ENCODE results near the gene PLCB1.
"Not testable (repeated sequence)": the region's sequence is repeated elsewhere in the genome, so short reads cannot be mapped to it uniquely, and the experiment has no call there.

The PLCB1 gene

DNA sequence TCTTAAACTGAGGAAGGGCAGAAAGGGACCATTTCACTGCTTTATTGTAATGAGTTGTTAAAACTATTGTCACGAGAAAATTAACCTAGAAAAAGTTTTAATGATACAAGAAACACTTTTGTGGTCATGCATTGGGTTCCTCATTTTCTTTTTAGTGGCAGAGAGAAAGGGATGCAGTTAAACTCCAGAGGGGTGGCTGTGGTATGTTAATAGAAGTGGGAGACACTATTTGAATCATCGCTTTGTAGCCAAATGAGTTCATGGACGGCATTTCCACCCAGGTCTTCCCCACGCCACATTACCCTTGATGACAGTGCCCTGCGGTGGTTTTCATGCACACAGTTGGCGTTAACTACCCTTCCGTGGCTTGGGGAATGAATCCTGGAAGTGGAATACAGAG, 235.6 kb downstream of the PLCB1 start:
- DNase-seq (ENCODE audit: low read depth in 2 of 2), result no peak

- DNase-seq (ENCODE audit: low read depth in 2 of 2), result no peak
Observed at GRCh38 chr20:8368670-8369069, 236.6 kb downstream of the PLCB1 start.

DNA sequence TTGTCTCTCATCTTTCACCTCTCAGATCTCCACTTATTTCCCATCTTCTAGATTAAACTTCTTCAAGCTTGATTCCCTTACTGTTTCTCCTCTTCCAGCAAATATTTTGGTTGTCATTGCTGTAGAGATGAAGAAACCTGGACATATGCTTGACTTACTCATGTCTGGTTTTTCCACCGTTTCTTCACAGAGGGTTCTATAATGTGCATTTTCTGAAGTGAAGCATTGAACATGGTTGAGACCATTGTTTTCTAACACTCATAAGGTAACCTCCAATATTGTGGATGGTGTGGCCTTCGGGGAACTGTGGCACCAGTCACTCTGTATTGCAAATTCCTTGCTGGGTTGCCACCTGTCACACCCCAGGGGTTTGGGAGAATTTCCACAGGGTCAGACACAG, 237.2 kb downstream of the PLCB1 start:
- DNase-seq (ENCODE audit: low read depth in 2 of 2), result no peak

DNA sequence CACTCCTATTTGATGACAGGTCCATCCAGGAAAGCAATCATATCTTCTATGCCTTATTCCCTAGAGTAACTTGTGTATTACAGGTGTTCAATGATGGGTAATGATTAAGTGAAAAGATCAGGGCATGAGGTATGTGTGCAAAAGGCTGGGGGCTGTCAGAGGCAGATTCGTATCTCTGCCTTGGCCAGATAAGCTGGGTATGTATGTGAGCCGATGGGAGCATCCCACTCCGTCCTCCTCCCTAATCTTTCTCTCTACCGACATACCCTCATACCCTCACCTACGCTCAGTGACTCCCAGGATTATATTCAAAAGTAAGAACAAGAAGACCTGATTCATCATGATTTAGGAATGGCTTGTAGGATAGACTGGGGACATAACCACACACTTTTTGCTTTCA, 238.7 kb downstream of the PLCB1 start:
- DNase-seq (ENCODE audit: low read depth in 2 of 2), result no peak

- no peak for DNase-seq (ENCODE audit: low read depth in 2 of 2)
Observed at GRCh38 chr20:8372824-8373380, 240.8 kb downstream of the PLCB1 start.

DNA sequence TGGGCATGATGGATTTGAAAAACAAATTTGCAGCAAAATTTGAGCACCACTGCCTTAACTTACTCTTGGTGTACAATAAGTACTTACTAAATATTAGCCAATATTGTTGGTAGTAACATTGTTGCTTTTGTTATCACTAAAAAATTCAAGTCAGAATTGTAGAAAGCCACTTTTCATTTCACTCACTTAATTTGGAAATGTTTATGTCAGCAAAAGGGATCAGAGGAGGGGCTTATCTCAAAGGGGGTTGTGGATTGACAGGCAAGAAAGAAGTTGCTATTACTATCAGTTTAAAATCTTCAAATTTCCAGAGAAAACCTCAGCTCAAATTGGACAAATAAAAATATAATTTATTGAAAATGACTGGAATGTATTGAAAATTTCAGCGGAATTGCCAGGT, 241.5 kb downstream of the PLCB1 start:
- DNase-seq (ENCODE audit: low read depth in 2 of 2), result no peak

DNA sequence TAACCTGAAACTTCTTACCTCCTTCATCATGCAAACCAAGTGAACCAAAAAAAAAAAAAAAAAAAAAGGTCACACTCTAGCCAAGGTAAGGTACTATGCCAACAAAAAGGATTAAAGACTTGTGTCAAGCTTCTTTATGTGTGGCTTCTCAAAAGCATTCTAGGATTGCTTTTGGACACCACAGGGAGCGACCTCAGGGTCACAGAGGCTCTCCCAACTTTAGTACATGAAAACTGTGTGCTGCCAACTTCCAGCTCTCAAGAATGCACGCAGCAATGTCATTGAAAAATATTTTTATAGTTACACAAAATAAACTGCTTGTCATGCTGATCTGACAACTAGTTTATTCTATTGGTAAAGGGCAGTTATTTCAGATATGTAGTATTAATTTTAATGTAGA, 243.8 kb downstream of the PLCB1 start:
- DNase-seq (ENCODE audit: low read depth in 2 of 2), result no peak

DNA sequence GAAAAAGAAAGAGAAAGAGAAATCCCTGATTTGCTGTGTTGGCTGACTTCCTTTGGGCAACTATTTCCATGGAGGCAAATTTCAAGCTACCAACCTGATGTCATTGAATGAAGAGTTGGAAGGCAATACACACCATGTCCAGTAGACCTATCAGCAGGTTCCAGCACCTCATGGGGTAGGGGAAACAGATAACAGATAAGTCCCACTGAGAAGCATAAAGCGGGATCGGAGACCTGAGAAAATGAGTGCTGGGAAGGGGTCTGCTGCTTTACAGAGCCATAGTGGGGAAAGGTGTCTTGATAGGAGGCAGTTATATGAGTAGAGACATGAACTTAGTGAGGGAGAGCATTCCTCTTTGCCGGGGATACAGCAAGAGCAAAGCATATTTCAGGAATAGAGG, 244.9 kb downstream of the PLCB1 start:
- no peak for DNase-seq (ENCODE audit: low read depth in 2 of 2)

GRCh38 chr20:8379125-8379524, 247.1 kb downstream of the PLCB1 start:
- not testable (repeated sequence) for DNase-seq (ENCODE audit: low read depth in 2 of 2)

- DNase-seq (ENCODE audit: low read depth in 2 of 2), result no peak
Observed at GRCh38 chr20:8385247-8385646, 253.2 kb downstream of the PLCB1 start.

GRCh38 chr20:8386991-8387390, 254.9 kb downstream of the PLCB1 start:
- DNase-seq (ENCODE audit: low read depth in 2 of 2), result no peak

- no peak for DNase-seq (ENCODE audit: low read depth in 2 of 2)
Observed at GRCh38 chr20:8388141-8388540, 256.1 kb downstream of the PLCB1 start.

- DNase-seq (ENCODE audit: low read depth in 2 of 2), result no peak
Observed at GRCh38 chr20:8388707-8389106, 256.6 kb downstream of the PLCB1 start.

- DNase-seq (ENCODE audit: low read depth in 2 of 2), result no peak
Observed at GRCh38 chr20:8389381-8390036, 257.4 kb downstream of the PLCB1 start.

- no peak for DNase-seq (ENCODE audit: low read depth in 2 of 2)
Observed at GRCh38 chr20:8390037-8390433, 258.0 kb downstream of the PLCB1 start.

GRCh38 chr20:8390500-8390899, 258.4 kb downstream of the PLCB1 start:
- DNase-seq (ENCODE audit: low read depth in 2 of 2), result no peak

GRCh38 chr20:8393381-8393780, 261.3 kb downstream of the PLCB1 start:
- no peak for DNase-seq (ENCODE audit: low read depth in 2 of 2)

DNA sequence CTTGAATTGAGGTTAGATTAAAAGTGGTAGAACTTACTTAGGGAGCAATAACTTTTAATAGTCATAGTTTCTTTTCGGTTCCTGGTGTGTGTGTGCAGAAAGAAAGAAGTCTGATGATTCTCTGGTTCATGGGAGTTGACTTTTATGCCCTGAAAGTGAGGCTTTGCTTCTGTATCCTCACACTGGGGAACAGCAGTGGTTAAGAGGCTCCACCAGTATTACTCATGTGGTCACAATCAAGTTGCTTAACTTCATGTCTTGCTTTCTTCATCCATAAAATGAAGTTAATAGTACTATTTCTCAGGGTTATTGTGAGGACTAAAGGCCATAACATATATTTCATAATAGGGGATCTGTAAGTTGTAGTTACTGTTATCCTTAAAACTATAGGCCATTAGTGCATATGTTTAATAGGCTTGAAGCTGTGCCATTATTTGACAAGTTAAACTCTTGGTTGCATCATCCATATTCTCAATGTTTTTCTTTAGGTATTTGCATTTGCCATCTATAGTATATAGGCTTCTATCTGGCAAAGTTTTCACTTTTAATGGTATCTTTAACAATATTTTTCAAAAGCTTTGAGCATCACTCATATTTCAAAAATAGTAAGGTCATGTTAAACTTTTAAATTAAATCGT, 262.4 kb downstream of the PLCB1 start:
- no peak for DNase-seq (ENCODE audit: low read depth in 2 of 2)

DNA sequence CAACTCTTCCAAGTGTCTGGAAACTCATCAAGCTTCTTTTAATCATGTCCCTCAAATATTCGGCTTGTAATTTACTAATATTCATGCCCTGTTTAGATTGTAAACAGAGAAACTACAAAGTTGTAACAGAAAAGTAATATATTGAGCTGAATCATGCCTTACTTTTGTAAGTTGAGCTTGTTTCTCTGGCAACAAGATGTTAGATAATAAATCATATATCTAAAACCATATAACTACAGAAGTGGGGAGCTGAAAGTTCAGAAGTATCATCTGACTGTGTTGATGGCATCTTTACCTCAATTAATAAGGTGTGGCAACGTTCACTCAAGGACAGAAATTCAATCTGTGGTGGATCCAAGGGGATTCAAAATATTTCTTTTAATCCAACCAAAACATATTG, 263.9 kb downstream of the PLCB1 start:
- DNase-seq (ENCODE audit: low read depth in 2 of 2), result no peak

- no peak for DNase-seq (ENCODE audit: low read depth in 2 of 2)
Observed at GRCh38 chr20:8398263-8399051, 266.4 kb downstream of the PLCB1 start.

- no peak for DNase-seq (ENCODE audit: low read depth in 2 of 2)
Observed at GRCh38 chr20:8399947-8400346, 267.9 kb downstream of the PLCB1 start.

- no peak for DNase-seq (ENCODE audit: low read depth in 2 of 2)
Observed at GRCh38 chr20:8400486-8400885, 268.4 kb downstream of the PLCB1 start.

- DNase-seq (ENCODE audit: low read depth in 2 of 2), result no peak
Observed at GRCh38 chr20:8401556-8401955, 269.5 kb downstream of the PLCB1 start.
